Pulmonary artery endothelial cell (primary cell): ENCODE results near the gene MBNL1. TPM values are rescaled to one million over a fixed set of nuclear protein-coding genes. Genes with fewer than 3 reads are reported as not detected.
"Not testable (repeated sequence)": the region's sequence is repeated elsewhere in the genome, so short reads cannot be mapped to it uniquely, and the experiment has no call there.

Experiments used
- DNase-seq: peaks from one replicate; pipeline ENCODE4 v3.0.0-alpha.2; 2011; ENCODE audit warnings: low read depth, low spot score
- total RNA-seq: library from RNA; depleted of rRNA; stranded (reverse); fragments of >200 nt; gene quantifications from 2 replicates; pipeline ENCODE4 v1.2.3, GENCODE V29; 2014

Gene MBNL1
- total RNA-seq, 1 donor from 2014 or later, result 361 TPM

- not testable (repeated sequence) for DNase-seq
These were observed 171.5 kb downstream of the MBNL1 start for GRCh38 chr3:152440243-152440642.

DNA sequence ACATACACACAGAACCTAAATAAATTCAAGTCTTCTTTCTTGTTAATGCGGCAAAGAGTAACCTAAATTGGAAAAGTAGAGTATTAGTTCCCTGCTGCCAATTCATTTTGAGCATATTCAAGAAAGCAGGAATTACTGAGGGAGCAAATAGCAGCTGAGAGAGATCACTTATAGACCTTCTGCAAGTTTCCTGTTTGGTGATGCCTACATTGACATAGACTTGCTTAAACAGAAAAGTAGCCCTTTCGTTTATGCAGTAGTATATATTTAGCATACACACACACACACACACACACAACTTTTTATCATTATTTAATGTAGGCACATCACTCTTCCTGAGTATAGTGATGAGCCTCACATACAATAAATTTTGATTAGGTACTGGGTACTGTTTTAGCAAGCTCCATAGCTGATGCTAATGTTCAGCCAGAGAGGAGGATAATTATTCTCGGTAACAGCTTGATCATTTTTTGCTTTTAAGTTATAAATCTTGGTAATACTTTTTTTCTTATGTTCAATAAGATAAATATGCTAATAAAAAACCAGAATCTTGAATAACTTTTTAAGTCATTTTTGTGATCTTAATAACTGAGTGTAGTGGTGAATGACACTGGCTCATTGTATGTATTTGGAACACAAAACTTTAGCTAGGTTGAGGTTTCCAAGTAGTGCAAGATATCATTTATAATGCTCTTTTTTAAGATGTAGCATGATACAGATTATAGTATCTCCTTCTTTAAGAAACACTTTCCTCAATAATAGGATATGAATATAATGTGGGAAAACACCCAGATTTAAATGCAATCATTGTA, 174.7 kb downstream of the MBNL1 start:
- DNase-seq, result no peak

- DNase-seq, result peak; percentile 35
These were observed 175.4 kb downstream of the MBNL1 start for GRCh38 chr3:152444029-152444641.

DNA sequence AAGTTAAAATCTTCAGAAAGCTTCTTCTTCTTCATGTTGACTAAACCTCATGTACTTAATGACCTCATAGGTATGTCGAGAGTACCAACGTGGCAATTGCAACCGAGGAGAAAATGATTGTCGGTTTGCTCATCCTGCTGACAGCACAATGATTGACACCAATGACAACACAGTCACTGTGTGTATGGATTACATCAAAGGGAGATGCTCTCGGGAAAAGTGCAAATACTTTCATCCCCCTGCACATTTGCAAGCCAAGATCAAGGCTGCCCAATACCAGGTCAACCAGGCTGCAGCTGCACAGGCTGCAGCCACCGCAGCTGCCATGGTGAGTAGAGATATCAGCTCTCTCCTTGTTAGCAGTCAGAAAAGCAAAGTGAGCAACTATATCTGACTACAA, 176.5 kb downstream of the MBNL1 start:
- no peak for DNase-seq

DNA sequence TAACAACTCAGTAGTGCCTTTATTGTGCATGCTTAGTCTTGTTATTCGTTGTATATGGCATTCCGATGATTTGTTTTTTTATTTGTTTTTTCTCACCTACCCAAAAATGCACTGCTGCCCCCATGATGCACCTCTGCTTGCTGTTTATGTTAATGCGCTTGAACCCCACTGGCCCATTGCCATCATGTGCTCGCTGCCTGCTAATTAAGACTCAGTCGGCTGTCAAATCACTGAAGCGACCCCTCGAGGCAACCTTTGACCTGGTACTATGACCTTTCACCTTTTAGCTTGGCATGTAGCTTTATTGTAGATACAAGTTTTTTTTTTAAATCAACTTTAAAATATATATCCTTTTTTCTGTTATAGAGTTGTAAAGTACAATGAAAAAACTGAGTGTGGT, 177.8 kb downstream of the MBNL1 start:
- no peak for DNase-seq

DNA sequence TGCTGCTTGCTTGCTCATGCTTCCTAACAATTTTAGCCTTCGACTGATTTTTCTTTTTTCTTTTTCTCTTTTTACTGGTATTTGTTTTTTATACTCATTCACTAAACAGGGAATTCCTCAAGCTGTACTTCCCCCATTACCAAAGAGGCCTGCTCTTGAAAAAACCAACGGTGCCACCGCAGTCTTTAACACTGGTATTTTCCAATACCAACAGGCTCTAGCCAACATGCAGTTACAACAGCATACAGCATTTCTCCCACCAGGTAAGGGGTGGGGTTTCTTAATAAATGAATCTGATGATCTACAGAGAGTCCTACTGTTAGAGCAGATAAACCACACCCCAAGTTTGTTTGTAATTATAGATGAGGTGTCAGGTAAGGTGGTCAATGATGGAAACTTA, 178.8 kb downstream of the MBNL1 start:
- DNase-seq, result no peak

DNA sequence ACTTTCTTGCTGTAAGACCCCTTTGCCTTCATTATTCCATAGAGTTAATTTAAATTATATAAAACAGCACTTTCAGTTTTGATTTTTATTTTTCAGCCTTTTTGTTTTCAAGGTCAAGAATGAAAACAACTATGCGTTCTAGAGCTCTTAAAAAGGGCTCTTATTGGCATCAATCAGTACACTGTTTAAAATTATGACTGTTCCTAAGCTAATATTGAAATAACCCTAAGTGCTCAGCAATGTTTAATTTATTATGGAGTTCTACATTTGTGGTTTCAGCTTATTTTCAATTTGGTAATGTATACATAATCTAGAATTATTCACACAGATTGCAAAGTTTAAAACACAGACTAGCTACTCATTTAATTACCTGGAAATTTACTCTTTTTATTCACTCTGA, 179.4 kb downstream of the MBNL1 start:
- no peak for DNase-seq

DNA sequence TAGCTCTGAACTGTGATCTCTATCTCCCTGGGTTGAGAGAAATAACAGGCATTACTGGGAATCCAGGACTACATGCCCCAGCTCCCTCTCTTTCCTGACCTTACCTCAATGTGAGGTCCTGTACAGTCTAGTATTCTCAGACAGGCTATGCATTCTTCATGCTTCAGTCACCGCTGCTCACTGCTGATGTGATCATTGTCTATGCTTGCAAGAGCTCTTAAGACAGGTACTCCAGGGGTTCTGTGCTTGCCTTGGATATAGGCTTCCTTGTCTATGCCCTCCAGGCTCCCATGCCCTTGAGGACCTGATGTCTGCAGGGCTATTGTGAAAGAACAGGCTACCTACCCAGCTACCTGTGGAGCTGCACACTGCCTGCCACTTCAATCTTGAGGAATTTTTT, 183.6 kb downstream of the MBNL1 start:
- DNase-seq, result no peak

DNA sequence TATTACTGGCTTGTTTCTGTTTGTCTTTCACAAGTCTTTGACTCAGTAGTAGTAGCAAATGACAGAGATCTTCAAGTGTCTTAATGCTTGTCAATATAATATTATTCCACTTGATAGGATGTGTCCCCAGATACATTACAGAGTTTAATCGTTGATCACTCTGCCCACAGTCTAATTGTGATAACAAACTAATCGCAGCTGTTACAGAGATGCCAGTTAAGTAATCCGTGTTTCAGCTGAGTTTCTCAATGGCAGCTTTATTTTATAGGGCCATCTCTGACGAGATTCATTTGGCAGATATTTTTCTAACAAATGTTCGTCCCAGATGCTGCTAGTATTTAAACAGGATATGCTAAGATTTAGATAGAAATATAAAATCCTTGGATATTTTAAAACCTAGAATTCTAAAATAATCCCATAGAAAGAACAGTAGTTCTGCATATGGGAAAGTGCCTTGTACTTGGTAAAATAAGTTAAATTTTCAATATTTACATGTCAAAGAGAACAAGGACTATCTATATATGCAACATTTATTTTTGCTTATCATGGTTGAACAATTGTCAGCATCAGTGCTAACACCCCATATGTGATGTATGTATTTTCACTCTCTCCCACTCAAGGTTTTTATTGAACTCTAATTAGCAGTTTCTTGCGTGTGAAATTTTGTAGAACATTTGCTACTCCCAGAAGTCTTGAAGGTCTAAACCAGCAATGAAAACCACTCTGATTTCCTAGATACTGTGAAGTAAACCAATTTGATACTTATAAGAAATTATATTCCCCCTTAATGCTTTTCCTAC, 185.5 kb downstream of the MBNL1 start:
- no peak for DNase-seq

- DNase-seq, result no peak
These were observed 187.3 kb downstream of the MBNL1 start for GRCh38 chr3:152455989-152456388.

DNA sequence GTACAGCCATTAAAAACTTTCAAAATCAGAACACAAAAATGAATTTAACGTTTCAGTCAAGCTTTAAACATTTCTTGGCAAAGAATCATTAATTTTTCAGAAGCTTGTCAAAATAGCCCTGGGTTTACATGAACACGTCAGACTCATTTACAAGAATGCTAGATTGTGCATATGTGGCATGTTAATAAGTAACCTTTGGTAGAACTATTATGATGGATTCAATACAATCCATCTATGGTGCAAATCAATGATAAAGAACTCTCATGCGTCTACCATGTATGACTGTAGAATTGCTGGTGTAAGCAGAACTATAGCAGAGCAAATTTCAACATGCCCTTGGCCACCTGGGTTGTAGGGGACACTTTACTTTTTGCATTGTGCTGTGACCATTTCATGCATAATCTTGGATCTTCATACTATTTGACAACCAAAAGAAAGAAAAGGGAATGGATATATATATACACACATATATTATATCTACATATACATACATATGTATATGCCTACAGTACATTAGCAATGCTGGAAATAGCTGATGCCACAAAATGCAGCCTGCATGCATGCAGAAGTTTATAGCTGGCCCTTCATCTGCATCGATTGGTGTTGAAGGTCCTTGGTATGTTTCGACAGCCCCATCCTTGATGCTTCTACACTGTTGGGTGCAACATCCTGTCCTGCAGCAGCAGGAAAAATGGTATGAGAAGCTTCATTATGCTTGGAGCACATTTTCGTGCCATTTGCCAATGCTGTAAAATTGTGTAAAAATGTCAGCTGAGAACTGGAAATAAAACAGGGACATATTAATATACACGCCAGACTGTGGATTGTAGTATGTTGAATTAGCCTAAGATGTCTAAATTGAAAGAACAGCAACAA, 189.0 kb downstream of the MBNL1 start:
- DNase-seq, result no peak

DNA sequence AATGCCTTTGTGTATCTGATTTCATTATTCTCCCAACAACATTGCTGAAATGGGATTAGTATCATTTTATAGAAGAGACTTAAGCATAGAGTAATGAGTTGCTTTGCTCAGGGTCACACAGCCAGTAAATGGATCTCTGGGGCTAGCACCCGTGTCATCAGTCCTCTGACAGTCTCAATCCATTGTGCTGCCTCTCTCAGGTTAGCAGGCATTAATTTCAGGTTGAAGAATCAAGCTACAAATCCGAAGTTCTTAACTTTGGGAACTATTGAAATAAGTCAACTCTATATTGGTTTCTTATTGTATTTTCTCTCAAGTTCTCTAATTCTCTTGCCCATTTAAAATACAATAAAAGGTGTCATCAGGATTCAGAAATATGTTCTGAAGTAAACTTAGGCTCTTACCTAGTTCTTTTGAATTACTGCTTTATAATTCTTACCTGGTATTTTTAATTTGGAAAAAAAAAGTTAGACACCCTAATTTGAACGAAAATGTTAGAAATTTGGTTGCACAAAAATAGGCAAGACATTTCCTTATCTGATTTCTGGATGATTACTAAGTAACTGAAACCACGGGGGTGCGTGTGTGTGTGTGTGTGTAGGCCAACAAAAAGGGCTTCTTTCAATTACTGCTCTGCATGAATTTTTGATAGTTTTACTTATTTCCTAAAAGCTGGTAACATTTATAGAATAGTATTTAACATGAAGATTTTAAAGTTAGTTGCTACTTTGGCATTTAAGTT, 189.8 kb downstream of the MBNL1 start:
- DNase-seq, result no peak

DNA sequence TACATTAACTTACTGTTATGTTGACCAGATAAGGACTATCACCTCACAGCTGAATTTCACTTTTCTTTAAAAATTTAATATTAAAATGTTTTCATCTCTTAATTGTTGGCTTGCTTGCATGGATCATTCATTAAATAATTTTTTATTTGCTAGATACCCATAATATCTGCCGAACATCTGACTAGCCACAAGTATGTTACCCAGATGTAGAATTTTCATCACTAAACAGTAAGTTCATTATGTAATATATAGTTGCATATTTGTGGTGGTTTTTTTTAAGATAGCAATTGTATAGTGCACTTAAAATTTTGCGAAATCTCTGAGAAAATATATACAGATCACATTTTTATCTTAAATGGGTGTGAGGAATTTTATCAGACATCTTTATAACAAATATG, 190.4 kb downstream of the MBNL1 start:
- no peak for DNase-seq

DNA sequence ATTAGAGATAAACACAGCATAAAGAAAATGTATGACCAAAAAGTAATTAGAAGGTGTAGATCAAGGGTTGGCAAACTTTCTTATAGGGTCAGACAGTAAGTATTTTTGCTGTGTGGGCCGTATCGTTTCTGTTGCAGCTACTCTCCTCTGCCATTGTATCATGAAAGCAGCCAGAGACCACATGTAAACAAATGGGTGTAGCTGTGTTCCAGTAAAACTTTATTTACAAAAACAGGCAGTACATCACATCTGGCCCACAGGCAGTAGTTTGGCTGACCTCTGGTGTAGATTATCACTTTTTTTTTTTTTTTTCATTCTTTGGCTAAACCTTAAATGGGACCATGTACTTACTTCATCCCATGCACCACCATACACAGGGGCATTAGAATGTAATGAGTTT, 190.8 kb downstream of the MBNL1 start:
- DNase-seq, result no peak

DNA sequence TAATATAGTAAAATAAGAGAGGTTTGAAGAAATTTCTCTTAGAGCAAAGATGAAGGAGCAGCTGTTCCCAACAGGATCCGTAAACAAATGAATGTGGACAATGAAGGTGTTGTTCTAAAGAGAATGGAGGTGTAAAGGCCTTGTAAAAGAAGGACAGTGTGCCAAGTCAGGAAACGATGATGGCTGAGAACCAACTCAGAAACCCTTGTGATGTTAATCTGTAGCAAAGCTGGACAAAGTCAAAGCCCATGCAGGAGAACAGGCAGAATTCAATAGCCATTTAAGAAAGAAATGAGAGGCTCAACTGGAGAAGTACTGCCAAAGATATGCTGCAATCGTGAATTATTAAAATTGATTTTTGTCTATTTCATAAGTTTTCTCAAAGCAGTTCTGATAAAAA, 192.2 kb downstream of the MBNL1 start:
- peak; percentile 33 for DNase-seq

GRCh38 chr3:152461460-152461859, 192.7 kb downstream of the MBNL1 start:
- DNase-seq, result no peak

DNA sequence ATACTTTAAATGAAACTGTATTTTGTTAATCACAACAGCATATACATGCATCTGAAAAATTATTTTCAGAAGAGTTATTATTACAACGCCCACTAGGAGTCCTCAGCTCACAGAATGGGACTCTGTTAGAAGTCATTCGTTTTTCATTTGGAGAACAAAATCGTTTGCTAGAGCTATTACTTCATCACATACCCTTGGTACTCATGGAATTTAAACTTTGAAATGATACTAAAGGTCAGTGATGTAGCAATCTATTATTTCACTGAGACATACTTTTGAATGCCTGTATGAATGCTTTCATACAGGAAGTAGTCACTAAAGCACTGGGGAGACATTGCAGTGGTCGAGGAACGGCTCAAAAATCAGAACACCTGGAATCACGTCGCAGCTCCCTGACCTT, 198.1 kb downstream of the MBNL1 start:
- no peak for DNase-seq

GRCh38 chr3:152469248-152470025, 200.7 kb downstream of the MBNL1 start:
- DNase-seq, result no peak

DNA sequence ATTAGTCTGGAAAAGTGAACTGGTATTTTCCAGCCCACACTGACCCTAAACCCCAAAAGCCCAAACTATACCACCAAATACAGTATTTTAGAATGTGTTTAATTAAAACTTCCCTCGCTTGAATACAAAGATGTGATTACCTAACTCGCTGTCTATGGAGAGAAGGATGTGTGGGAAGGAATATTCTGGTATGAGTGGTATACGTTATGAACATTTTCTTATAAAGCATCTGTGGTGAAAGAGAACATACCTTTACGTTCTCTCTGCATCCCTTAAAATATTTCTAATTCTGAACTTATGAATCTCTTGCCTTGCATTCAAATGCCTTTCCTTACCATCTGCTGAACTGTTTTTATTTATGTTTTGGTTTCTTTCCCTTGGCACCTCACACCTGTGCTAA, 201.4 kb downstream of the MBNL1 start:
- no peak for DNase-seq

DNA sequence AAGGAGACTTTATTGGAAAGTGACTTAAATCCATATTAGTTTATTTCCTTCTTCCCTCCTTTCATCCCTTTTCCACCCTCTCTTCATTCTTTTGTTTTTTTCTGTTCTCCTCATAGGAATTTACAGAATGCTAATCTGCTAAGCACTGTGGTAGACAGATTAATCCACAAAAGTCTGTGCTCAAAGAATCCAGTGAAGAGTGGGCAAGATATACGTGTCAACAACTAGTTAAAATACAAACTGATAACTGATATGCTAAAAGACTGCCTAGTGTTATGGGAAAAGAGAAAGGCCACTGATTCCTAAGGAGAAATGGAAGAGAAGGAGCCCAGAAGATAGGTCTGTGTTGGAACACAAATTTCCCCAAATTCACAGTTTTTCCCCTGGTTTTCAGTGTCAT, 202.2 kb downstream of the MBNL1 start:
- DNase-seq, result no peak
